T1000 (cell line): ENCODE measurements around the gene KDM4B.
"Not testable (repeated sequence)": the region's sequence is repeated elsewhere in the genome, so short reads cannot be mapped to it uniquely, and the experiment has no call there.

ENCODE experiments used
- DNase-seq: peaks from one replicate; lab custom pipeline; 2025; ENCODE audit warnings: mixed read lengths; lab: John Stamatoyannopoulos, UW

KDM4B gene

DNA sequence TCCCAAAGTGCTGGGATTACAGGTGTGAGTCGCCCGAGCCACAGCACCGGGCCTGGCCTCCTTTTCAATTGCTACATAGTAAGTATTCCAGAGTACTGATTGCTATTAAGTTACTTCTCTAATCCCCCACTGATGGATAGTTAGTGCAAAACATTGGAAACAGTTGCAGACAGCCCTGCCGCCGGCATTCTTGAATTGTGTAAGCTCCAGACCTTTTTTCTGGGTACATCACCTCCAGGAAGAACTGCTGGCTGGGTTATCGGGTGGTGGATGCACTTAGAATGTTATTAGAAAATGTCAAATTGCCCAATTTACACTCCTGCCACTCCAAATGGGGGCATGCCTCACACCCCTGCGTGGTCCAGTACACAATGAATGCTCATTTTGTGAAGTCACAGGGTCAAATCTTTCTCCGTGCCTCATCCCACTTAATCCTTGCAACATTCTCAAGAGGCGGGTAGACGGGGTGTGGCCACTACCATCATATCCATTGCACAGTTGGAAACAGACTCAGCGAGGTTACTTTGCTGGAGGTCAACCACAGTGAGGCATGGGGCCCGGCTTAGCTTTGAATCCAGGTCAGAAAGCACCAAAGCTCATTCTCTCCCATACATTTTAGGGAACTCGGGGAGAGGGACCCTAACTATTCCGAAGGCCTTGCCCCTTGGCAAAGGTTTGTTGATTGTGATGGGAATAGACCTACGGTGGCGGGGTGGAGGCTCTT lies 1.0 kb upstream of the KDM4B start:
- no peak for DNase-seq

- no peak for DNase-seq
Measured at GRCh38 chr19:4969292-4969771, 419 bp downstream of the KDM4B start.

GRCh38 chr19:4969772-4970531 lies 1.0 kb downstream of the KDM4B start:
- no peak for DNase-seq

- no peak for DNase-seq
Measured at GRCh38 chr19:4970558-4971423, 1.9 kb downstream of the KDM4B start.

DNA sequence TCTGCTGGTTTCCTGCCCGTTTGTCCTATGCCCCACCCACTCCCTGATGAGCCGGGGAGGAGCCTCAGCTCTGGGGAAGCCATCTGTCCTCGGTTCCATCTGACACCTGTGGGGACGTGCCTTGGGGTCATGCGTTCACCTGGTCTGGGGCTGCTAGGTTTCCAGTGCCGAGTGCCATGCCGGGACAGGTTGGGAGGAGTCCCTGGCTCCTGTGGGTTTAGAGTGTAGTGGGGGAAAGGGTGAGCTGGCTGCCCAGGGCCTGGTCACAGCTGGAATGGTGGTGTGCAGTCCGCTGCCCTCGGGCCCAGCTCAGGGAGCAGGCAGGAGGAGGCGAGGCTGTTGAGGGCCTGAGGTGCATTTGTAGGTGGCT lies 2.5 kb downstream of the KDM4B start:
- no peak for DNase-seq

DNA sequence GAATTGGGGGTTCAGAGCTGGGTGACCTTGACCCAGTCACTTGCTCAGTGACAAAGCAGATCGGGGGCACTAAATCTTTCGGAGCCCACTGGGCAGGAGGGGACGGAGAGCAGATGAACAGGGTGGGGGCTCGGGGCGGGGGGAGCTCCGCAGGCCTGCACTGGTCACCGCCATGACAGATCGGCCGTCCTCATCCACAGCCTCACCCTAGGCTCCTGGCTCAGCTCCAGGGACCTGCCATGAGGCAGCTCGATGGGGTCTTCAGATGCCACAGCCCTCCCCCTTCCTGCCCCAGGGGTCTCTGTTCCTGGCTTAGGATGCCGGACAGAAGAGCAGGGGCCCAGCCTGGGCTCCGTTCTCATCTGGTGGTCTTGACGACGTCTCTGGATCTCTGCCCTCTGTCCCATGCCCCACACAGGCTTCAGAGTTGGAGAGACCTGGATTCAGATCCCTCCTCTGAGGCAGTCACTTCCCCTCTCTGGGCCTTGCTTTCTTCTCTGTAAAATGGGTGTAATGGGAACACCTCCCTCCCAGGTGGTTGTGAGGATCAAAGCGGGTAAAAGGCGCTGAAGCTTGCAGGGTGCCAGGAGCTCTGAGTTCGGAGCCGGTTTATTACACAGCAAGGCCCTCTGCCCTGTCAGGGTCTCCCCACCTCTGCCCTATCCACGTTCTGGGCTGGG lies 3.0 kb downstream of the KDM4B start:
- no peak for DNase-seq

DNA sequence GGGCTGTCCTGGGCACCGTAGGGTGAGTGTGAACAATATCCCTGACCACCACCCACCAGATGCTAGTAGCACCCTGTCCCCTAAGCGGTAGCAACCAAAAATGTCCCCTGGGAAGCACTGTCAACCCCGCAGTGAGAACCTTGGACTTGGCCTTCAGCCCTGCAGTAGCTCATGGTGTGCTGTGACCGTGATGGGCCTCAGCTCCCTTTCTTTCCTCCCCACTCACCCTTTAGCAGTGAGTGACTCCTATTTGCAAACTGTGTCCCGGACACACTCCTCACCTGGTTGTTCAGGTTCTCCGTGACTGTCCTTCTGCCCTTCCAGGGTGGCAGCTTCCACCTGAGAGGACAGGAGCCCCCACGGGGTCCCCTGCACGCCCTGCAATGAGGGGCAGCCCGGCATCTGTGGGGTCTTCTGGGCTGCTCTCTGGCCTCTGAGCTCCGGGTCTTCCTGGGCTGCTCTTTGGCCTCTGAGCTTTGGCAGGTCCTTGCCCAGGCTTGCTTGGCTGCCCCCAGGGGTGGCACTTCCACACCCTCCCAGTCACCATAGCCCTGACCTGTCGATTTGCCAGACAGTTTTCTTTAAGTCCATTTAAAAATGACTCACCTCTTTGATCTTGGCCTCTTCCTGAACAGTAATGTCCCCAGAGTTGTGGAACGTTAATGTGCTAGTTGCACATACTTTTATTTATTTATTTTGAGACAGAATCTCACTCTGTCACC lies 3.8 kb downstream of the KDM4B start:
- DNase-seq: no peak

DNA sequence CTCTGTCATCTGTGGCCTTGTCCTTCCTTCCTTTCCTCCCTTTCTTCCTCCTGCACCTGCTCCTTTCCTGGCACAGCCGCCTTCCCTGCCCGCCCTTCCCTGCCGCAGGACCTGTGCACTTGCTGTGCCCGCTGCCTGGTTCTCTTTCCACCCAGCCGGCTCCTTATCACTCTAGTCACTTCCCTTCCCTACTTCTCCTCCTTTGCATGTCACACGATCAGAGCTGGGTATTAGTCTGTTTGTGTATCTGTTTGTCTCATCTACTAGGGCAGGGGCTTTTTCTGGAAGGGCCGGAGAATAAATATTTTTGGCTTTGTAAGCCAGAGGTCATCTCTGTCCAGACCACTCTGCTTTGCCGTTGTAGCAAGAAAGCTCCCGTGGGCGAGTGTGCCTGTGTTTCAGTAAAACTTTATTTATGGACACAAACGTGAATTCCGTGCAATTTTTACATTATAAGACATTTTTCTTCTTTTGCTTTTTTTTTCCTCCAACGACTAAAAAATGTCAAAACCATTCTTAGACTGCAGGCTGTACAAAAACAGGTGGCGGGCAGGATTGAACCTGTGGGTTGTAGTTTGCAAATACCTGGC lies 6.1 kb downstream of the KDM4B start:
- no peak for DNase-seq

DNA sequence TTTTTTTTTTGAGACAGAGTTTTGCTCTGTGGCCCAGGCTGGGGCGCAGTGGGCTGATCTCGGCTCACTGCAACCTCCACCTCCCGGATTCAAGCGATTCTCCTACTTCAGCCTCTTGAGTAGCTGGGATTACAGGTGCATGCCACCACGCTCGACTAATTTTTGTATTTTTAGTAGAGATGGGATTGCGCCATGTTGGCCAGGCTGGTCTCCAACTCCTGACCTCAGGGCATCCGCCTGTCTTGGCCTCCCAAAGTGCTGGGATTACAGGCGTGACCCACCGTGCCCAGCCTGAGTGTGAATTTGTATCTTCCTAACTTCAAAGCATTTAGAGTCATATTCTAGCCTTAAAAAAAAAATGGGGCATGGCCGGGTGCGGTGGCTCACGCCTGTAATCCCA lies 6.7 kb downstream of the KDM4B start:
- not testable (repeated sequence) for DNase-seq

DNA sequence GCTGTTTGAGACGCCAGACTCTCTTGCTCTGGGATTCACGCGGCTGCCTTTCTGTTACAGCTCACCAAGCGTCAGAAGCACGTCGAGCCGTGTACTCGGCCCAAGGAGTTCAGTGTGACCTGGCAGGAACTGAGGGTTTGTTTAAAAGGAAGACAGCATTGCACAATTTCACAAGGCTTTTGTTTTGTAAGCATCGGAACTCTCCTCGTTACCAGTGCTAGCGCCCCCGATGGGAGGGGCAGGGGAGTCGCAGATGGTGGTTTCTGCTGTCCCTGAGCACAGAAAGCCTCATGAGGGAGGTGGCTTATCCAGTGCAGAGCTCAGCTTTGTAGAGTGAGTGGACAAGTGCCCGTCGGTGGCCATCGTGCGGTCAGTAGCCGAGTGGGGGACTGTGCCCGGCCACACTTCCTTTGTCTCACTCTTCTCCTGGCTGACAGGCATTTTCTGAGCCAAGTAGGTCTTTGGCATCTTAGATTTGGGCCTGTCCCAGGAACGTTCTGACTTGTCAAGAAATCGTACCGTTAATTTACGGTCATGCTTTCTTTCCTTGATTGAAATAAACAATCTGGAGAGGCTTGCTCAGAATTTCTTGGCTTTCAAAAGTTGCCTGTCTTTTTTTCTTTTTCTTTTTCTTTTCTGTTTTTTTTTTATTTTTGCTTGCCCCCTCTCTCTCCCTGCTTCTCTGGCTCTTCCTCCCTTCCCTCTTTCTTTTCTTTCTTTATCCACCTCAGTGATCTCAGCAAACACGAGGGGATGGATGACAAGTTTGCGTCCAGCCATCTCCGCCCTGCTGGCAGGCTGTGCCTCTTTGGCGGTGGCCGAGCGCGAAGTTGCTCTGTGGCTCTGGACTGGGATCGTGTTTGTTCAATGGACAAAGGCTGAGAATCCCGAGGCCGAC lies 7.7 kb downstream of the KDM4B start:
- DNase-seq: peak; percentile 22

- peak; percentile 30 for DNase-seq
Measured at GRCh38 chr19:4977299-4978174, 8.6 kb downstream of the KDM4B start.

- no peak for DNase-seq
Measured at GRCh38 chr19:4979211-4979807, 10.4 kb downstream of the KDM4B start.

DNA sequence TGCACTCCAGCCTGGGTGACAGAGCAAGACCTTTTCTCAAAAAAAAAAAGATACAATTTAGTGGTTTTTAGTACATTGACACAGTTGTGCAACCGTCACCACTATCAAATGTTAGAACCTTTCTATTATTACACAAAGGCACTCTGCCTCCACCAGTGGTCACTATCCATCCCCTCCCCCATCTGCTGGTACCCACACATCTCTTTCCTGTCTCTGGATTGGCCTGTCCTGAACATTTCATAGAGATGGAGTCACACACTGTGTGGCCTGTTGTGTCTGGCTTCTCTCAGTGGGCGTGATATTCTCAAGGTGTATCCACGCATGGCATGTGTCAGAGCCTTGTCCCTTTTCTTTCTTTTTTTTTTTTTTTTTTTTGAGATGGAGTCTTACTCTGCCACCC lies 11.2 kb downstream of the KDM4B start:
- DNase-seq: no peak

- no peak for DNase-seq
Measured at GRCh38 chr19:4980838-4981680, 12.1 kb downstream of the KDM4B start.

- DNase-seq: no peak
Measured at GRCh38 chr19:4981681-4981958, 12.7 kb downstream of the KDM4B start.

GRCh38 chr19:4983346-4984105 lies 14.6 kb downstream of the KDM4B start:
- no peak for DNase-seq

GRCh38 chr19:4984106-4984380 lies 15.1 kb downstream of the KDM4B start:
- DNase-seq: no peak
